HG03432 (cell line): ENCODE data around the gene TMC2.

ENCODE experiments used
- ATAC-seq: cut with Tn5 transposase; IDR thresholded peaks from one replicate; pipeline ENCODE4 v1.9.1; 2021; ENCODE audit warnings: mild to moderate bottlenecking, moderate library complexity; ENCODE audit not compliant: unreplicated experiment

Gene TMC2

DNA sequence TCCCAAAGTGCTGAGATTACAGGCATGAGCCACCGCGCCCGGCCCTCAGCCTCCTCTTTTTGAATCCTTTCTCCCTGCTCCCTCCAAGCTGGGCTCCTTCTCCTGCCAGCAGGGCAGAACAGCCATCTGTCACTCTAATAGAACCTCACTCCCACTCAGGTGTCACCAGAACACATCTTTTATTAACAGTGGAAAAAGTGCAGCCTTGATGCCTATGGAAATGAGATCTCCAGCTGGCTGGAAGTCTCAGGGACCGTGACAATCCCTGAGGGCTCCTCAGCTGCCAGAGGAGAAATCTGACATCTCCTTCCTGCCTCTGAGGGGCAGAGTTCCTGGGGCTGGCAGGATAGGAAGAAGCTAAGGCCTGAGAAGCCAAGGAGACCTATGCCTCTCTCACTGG is 28.0 kb downstream of the TMC2 start:
- no peak for ATAC-seq

- no peak for ATAC-seq
Measured at GRCh38 chr20:2575682-2576081, 39.3 kb downstream of the TMC2 start.

GRCh38 chr20:2576317-2576727 is 39.9 kb downstream of the TMC2 start:
- no peak for ATAC-seq

- ATAC-seq = no peak
Measured at GRCh38 chr20:2578475-2579192, 42.3 kb downstream of the TMC2 start.

- no peak for ATAC-seq
Measured at GRCh38 chr20:2585811-2586210, 49.4 kb downstream of the TMC2 start.

GRCh38 chr20:2593756-2594155 is 57.4 kb downstream of the TMC2 start:
- no peak for ATAC-seq

GRCh38 chr20:2595076-2595475 is 58.7 kb downstream of the TMC2 start:
- no peak for ATAC-seq

GRCh38 chr20:2596673-2597279 is 60.4 kb downstream of the TMC2 start:
- no peak for ATAC-seq

DNA sequence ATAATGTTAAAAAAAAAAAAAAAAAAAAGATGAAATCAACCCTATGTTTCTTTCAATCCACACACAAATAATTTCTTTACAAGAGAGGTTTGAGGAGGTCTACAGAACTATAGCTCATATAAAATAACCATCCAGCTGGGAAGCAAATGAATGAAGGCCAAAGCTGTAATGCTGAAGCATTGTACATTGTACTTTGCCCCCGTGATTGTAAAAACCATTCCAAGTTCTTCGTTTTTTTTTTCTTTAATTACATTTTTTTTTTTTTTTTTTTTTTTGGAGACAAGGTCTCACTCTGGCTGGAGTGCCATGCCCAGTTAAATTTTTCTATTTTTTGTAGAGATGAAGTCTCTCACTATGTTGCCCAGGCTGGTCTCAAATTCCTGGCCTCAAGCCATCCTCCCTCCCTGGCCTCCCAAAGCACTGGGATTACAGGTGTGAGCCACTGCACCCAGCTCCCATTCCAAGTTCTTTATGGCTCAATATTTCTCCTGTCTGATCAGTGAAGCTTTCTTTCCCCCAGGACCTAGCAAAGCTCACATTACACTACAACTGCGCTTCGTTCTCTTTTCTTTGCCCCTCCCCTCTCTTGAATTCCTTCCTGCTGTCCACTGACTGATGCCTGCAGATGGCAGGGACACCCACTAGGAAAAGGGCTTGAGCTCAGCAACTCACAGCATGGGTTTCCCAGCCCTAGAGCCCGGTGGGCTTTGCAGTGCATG is 63.1 kb downstream of the TMC2 start:
- no peak for ATAC-seq

GRCh38 chr20:2602046-2602735 is 65.8 kb downstream of the TMC2 start:
- ATAC-seq = no peak

- ATAC-seq = no peak
Measured at GRCh38 chr20:2602746-2603145, 66.4 kb downstream of the TMC2 start.

DNA sequence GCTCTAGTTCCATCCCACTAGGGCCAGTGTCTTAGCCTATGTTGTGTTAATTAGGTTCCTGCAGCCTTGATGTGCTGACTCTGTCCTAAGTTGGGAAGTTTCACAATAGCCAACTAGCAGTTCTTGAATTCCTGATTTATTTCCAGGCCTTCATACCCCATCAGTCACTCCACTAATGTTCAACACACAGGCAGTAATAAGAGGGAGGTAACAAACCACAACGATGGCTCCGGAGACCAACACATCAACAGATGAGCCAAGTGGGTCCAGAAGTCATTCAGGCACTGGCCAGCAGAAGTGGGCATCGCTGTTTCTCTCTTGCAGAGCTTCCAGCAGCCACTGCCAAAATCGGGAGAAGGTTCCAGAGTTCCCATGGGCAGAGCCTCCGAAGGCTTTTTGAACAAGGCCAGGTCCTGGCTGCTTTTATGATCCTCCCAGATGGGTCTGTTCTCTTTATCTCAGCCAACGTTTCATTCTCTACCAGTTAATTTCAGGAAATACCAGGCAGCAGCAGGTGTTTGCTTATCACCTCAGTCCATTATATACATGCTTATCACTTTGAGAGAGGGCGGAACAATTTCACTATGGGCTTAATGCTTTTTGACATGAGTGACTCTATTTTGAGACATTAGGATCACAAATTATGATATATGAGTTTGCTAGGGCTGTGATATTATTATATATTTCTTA is 67.6 kb downstream of the TMC2 start:
- ATAC-seq = no peak

GRCh38 chr20:2604506-2604835 is 68.1 kb downstream of the TMC2 start:
- no peak for ATAC-seq

GRCh38 chr20:2606507-2607006 is 70.2 kb downstream of the TMC2 start:
- ATAC-seq = no peak

GRCh38 chr20:2610326-2610725 is 74.0 kb downstream of the TMC2 start:
- ATAC-seq = no peak

DNA sequence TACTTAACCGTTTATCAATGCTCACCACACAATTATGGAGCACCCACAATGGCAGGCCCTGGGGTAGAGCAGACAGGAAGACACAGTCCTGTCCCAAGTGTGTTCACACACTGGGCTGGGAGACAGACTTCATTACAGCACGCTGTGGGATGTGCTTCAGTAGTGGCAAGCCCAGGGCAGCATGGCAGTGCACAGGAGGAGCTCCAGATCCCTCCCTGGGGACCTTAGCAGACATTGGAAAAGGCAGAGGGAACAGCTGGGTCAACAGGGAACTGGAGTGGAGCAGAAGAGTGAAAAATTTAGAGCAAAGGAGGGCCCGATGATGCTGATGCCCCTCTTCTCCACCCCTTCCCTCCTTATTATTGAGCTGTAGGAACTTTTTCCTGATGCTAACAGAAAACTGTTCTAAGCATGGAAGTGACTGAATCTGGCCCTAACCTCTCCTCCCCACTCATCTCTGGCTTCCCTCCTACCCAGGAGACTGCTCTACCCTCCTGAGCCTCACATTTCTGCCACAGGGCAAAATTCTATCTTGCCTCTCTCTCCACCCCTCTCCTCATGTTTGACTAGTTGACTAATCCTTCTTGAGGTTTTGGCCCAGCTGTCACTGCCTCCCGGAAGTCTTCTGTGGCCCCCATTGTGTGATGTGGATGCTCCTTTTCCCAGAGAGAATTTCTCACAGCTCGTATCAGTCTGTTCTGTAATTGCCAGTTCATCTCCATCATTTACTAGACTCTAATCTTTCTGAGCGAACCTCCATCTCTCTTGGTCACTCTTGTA is 74.8 kb downstream of the TMC2 start:
- ATAC-seq = no peak

DNA sequence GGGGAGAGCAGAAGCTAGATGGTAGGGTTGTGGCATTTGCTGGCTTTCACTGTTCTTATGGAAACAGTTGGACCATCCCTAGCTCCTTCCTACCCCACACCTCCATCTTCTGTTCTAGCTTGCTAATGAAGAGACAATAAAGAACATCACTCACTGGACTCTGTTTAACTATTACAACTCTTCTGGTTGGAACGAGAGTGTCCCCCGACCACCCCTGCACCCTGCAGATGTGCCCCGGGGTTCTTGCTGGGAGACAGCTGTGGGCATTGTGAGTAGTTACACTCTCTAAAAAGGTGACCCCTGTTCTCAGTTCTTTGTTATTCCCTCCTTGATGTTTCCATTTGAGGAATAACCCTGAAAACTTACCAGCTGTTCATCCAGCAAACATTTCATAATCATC is 75.7 kb downstream of the TMC2 start:
- no peak for ATAC-seq

DNA sequence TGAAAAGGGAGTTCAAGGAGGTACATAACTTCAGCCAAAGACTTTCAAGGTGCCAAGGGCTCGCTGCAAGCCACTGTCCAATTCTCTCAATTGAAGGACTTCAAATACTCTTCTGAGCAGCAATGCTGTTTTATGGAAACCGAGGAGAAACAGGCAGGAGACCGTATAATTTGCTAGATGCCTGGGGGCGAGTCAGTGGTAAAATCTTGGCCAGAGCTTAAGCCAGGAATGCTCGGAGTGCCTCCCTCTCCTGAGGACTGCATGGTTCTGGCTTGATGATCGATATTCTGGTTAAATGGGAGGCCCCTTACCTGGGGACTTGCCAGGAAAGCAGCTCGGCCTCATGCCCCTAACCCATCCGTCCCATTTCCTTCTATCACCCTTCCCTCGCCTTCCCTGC is 80.3 kb downstream of the TMC2 start:
- ATAC-seq = no peak

- ATAC-seq = no peak
Measured at GRCh38 chr20:2617099-2617714, 80.8 kb downstream of the TMC2 start.

DNA sequence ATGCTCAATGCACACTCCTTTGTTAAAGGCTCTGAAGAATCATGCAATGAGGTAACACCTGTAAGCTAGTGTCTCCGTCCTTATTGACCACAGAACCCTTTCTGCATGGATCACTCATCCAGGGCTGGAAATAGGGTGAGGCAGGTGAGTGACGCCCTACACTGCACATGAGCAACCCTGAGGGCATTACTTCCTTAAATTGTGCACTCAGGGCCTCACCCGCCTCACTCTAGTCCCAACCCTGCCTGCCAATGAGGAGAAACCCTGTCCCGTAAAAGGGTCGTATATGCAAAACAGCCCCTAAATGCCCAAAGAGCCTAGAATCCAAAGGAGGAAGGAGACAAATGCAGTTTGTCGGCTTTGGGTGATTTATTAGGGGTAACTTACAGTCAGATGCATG is 82.4 kb downstream of the TMC2 start:
- ATAC-seq = no peak
